GM10248 (cell line): Measurements from ENCODE around the gene RBKS.

Experiments used
- CTCF ChIA-PET: fragments of 300-600 bp; sonication (Branson Sonifier 250); formaldehyde crosslinking; extraction: SDS; loops from one replicate; lab custom pipeline; 2021; ENCODE audit warnings: antibody characterized with exemption; lab: Yijun Ruan, JAX
- POLR2A ChIA-PET: fragments of 350-650 bp; sonication (Branson Sonifier 250); formaldehyde crosslinking; extraction: SDS; loops from one replicate; lab custom pipeline; 2020; ENCODE audit warnings: antibody characterized with exemption; lab: Yijun Ruan, JAX
- DNase-seq: peaks from one replicate; pipeline ENCODE4 v3.0.0; 2012; ENCODE audit errors: extremely low spot score
- TF ChIP-seq, protein P1 (sequence below): IDR thresholded peaks from 2 replicates; pipeline ENCODE4 v1.5.1; 2012; ENCODE audit warnings: mild to moderate bottlenecking, low read depth; ENCODE audit errors: extremely low read depth, missing control alignments, control extremely low read depth

Gene RBKS

DNA sequence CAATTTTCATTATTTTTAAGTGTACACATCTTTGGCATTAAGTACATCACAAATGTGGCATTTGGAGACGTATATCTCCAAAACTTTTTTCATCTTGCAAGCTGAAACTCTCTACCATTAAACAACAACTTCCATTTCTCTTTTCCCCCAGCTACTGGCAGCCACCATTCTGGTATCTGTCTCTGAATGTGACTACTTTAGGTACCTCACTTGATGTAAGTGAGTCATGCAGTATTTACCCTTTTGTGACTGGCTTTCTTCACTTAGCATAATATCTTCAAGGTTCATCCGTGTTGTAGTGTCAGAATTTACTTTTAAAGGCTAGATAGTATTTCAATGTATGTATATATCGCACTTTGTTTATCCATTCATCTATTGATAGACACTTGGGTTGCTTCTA is 17.4 kb upstream of the RBKS start:
- POLR2A ChIA-PET: no interaction called here
- DNase-seq: no peak
- CTCF ChIA-PET: interaction anchor here (1.2 kb wide), 1 partner anchor 10 kb away, joined by 3 read pairs; no protein-coding TSS in a partner anchor
- TF ChIP-seq, protein P1, sequence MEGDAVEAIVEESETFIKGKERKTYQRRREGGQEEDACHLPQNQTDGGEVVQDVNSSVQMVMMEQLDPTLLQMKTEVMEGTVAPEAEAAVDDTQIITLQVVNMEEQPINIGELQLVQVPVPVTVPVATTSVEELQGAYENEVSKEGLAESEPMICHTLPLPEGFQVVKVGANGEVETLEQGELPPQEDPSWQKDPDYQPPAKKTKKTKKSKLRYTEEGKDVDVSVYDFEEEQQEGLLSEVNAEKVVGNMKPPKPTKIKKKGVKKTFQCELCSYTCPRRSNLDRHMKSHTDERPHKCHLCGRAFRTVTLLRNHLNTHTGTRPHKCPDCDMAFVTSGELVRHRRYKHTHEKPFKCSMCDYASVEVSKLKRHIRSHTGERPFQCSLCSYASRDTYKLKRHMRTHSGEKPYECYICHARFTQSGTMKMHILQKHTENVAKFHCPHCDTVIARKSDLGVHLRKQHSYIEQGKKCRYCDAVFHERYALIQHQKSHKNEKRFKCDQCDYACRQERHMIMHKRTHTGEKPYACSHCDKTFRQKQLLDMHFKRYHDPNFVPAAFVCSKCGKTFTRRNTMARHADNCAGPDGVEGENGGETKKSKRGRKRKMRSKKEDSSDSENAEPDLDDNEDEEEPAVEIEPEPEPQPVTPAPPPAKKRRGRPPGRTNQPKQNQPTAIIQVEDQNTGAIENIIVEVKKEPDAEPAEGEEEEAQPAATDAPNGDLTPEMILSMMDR: no peak

DNA sequence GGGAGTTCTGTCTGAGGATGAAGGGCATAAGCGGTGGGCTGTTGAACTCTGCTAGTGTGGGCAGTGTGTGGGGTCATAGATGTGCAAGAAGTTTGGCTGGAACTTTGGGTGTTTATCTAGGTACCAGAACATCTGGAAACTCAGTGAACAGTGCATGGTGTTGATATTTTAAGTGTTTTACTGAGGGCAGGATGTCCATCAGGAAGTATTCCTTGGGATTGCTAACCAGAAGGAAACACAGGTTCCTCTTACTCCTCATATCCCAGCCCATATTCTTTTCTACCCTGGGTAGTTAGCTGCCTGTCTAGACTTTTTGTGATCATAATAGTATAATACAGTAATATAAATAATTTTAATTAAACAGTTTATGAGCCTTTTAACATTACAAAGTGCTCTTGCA is 15.9 kb upstream of the RBKS start:
- ChIA-PET CTCF (no interaction called here), POLR2A (no interaction called here)
- TF ChIP-seq, protein P1: no peak

DNA sequence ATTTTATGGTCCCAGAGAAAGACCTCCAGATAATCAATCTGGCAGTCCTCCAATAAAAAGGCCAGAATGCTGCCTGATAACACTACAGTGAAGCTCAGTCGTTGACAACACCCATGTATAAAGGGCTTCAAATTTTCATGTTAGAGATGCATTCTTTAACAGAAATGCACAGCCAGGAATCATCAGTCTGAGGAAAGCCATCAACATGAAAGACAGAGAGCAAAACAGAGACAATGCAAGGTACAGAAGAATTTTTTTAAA is 14.1 kb upstream of the RBKS start:
- TF ChIP-seq, protein P1: no peak
- no peak for DNase-seq
- ChIA-PET CTCF (interaction anchor here (2.0 kb wide), 1 partner anchor 10 kb away, joined by 5 read pairs; no protein-coding TSS in a partner anchor), POLR2A (no interaction called here)

More for the DNA sequence above, 15.9 kb upstream of the RBKS start:
- no peak for DNase-seq

DNA sequence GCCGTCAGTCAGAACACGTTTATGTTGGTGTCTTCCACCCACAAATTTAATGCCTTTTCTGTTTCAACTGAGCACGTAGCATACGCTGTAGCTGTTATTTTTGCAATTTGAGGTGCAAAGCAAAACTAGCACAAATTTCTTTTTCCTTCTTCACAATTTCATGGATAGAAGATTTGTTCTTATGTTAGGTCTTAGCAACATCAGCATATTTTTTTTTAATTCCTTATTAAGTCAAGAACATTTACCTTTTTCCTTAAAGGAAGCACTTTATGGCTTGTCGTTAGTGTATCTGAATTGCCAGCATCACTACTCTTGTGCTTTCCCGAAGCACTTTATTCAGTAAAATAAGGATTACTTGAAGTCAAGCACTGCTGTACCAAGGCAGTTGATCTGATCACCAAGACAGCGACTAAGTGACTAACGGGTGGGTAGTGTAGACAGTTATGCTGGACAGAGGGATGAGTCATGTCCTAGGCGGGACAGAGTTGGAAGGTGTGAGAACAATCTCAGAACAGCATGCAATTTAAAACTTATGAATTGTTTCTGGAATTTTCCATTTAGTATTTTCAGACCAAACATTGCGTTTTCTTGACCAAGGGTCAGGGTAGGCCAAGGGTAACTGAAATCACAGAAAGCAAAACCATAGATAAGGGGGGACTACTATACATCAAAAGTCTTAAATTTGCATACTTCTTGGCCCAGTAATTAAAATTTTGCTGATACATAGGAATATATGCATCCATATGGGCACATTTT is 13.6 kb upstream of the RBKS start:
- POLR2A ChIA-PET: no interaction called here
- CTCF ChIA-PET: interaction anchor here (2.0 kb wide), 1 partner anchor 11 kb away, joined by 5 read pairs; no protein-coding TSS in a partner anchor
- DNase-seq: no peak
- TF ChIP-seq, protein P1: no peak

DNA sequence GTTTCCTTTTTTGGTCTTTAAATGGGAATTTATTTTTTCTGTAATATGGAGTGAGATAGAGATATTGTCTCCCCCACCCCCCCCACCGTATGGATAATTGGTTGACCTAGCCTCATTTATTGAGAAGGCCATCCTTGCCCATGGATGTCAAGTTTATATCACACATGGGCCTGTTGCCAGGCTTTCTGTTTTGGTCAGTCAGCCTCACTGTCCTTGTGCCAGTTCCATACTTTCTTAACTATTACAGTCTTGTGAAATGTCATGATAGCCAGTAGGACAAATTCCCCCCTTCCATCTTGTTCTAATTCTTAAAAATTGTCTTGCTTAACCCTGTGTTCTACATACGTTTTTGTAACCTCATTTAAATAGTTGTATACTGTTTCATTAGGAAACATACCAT is 12.8 kb upstream of the RBKS start:
- DNase-seq: no peak
- TF ChIP-seq, protein P1: no peak
- POLR2A ChIA-PET: no interaction called here
- CTCF ChIA-PET: no interaction called here

DNA sequence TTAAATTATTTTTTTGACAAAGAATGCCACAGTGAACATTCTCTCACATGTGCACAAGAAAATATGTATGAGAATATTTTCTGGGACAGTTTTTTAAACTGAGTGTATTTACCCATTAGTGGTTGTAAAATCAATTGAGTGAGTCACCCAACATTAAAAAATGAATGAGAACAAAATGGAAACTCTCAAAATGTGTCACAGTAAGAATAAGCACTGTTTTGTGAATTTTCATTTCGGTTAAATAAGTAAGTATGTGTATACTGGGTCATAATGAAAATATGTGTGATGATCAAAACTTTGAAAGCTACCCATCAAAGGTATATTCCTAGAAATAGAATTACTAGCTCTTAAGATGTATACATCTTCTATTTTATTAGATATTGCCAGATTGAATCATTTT is 11.9 kb upstream of the RBKS start:
- TF ChIP-seq, protein P1: no peak
- DNase-seq: no peak
- ChIA-PET CTCF (no interaction called here), POLR2A (no interaction called here)

DNA sequence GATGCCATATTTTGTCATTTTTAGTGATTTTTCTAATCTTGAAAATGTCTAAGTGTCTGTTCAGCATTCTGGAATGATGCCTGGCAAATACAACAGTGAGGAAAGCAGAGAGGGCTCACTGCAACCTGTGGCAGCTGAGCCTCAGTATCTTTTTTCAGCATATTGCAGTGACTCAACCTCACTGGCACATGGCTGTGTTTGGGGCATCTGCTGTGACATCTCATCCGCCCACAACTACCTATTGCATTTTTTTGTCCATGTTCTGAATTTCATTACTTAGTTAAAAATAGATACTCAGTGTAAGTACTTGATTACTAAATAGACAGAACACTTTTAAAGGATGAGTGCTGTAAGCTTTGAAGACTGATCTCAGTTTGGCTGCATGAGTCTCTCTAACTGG is 11.0 kb upstream of the RBKS start:
- POLR2A ChIA-PET: interaction anchor here (0.7 kb wide), 1 partner anchor 856 kb away, joined by 5 read pairs; no protein-coding TSS in a partner anchor
- TF ChIP-seq, protein P1: no peak
- no peak for DNase-seq
- CTCF ChIA-PET: no interaction called here
